ENCODE data around the gene ADGRA1. TPM values are rescaled to one million over a fixed set of nuclear protein-coding genes. Genes with fewer than 3 reads are reported as not detected.
"Not testable (repeated sequence)": the region's sequence is repeated elsewhere in the genome, so short reads cannot be mapped to it uniquely, and the experiment has no call there.

Gene ADGRA1
- total and polyA plus RNA-seq, 2 donors (not counting 1 experiment from before 2014, with no cell fraction given): not detected

GRCh38 chr10:133052076-133052475 is 35.6 kb upstream of the ADGRA1 start:
- Histone ChIP-seq H2AFZ (ENCODE audit: low read length) (no peak overlapping the region), H3K27ac (ENCODE audit: insufficient read depth, low read length) (no peak overlapping the region), H3K36me3 (ENCODE audit: control insufficient read depth, insufficient read depth, low read length) (no peaks in the 10 kb centered on the region), H3K9me3 (ENCODE audit: control insufficient read depth, insufficient read depth, low read depth, low read length) (no peaks in the 10 kb centered on the region), H3K4me1 (ENCODE audit: control insufficient read depth, extremely low read depth, insufficient read depth, low read length) (no peaks in the 10 kb centered on the region), H3K4me2 (ENCODE audit: extremely low read depth, insufficient read depth, low read length) (no peak overlapping the region), H3K4me3 (replicated peaks in 1 of 4; ENCODE audit: control extremely low read depth in 1 of 4, insufficient read depth in 1 of 4, low read depth in 3 of 4, low read length in 4 of 4) (no peak overlapping the region), H3K27me3 (ENCODE audit: control insufficient read depth, insufficient read depth, low read length) (no peaks in the 10 kb centered on the region), H3K9ac (ENCODE audit: insufficient read depth, low read length) (no peak overlapping the region), H3K79me2 (ENCODE audit: control insufficient read depth, insufficient read depth, low read length) (no peaks in the 10 kb centered on the region), H4K20me1 (ENCODE audit: control insufficient read depth, extremely low read depth, insufficient read depth, low read length) (no peaks in the 10 kb centered on the region)
- DNase-seq (ENCODE audit: low read depth in 2 of 2): no peak
- TF ChIP-seq EZH2 (IDR thresholded peaks at IDR 0.05; ENCODE audit: low read length, missing control alignments): no peak
- TF ChIP-seq CTCF (conservative IDR thresholded peaks at IDR 0.05 in 1 of 2, IDR thresholded peaks at IDR 0.05 in 1 of 2; ENCODE audit: low read depth in 1 of 2, low read length in 2 of 2): no peak

GRCh38 chr10:133053527-133054133 is 34.1 kb upstream of the ADGRA1 start:
- not testable (repeated sequence) for H3K4me1 ChIP-seq (ENCODE audit: control insufficient read depth, extremely low read depth, insufficient read depth, low read length); DNase-seq (ENCODE audit: low read depth in 2 of 2); H3K36me3 ChIP-seq (ENCODE audit: control insufficient read depth, insufficient read depth, low read length); H3K9ac ChIP-seq (ENCODE audit: insufficient read depth, low read length); H3K4me2 ChIP-seq (ENCODE audit: extremely low read depth, insufficient read depth, low read length); H4K20me1 ChIP-seq (ENCODE audit: control insufficient read depth, extremely low read depth, insufficient read depth, low read length); H2AFZ ChIP-seq (ENCODE audit: low read length); H3K79me2 ChIP-seq (ENCODE audit: control insufficient read depth, insufficient read depth, low read length); H3K9me3 ChIP-seq (ENCODE audit: control insufficient read depth, insufficient read depth, low read depth, low read length); H3K27me3 ChIP-seq (ENCODE audit: control insufficient read depth, insufficient read depth, low read length); H3K27ac ChIP-seq (ENCODE audit: insufficient read depth, low read length); H3K4me3 ChIP-seq (replicated peaks in 1 of 4; ENCODE audit: control extremely low read depth in 1 of 4, insufficient read depth in 1 of 4, low read depth in 3 of 4, low read length in 4 of 4)

- DNase-seq (ENCODE audit: low read depth in 2 of 2): no peak
- no peaks in the 10 kb centered on the region for H3K27me3 ChIP-seq (ENCODE audit: control insufficient read depth, insufficient read depth, low read length)
- no peaks in the 10 kb centered on the region for H3K4me1 ChIP-seq (ENCODE audit: control insufficient read depth, extremely low read depth, insufficient read depth, low read length)
- H2AFZ ChIP-seq (ENCODE audit: low read length): no peak overlapping the region
- H3K79me2 ChIP-seq (ENCODE audit: control insufficient read depth, insufficient read depth, low read length): no peaks in the 10 kb centered on the region
- TF ChIP-seq CTCF (conservative IDR thresholded peaks at IDR 0.05 in 1 of 2, IDR thresholded peaks at IDR 0.05 in 1 of 2; ENCODE audit: low read depth in 1 of 2, low read length in 2 of 2) (no peak), EZH2 (IDR thresholded peaks at IDR 0.05; ENCODE audit: low read length, missing control alignments) (no peak)
- no peaks in the 10 kb centered on the region for H3K9me3 ChIP-seq (ENCODE audit: control insufficient read depth, insufficient read depth, low read depth, low read length)
- no peaks in the 10 kb centered on the region for H4K20me1 ChIP-seq (ENCODE audit: control insufficient read depth, extremely low read depth, insufficient read depth, low read length)
- no peak overlapping the region for H3K9ac ChIP-seq (ENCODE audit: insufficient read depth, low read length)
- H3K36me3 ChIP-seq (ENCODE audit: control insufficient read depth, insufficient read depth, low read length): no peaks in the 10 kb centered on the region
- no peak overlapping the region for H3K4me2 ChIP-seq (ENCODE audit: extremely low read depth, insufficient read depth, low read length)
- H3K27ac ChIP-seq (ENCODE audit: insufficient read depth, low read length): no peak overlapping the region
- H3K4me3 ChIP-seq (replicated peaks in 1 of 4; ENCODE audit: control extremely low read depth in 1 of 4, insufficient read depth in 1 of 4, low read depth in 3 of 4, low read length in 4 of 4): no peak overlapping the region
These were observed 32.3 kb upstream of the ADGRA1 start for GRCh38 chr10:133055470-133055869.
